Skeletal muscle tissue (tissue), 4 donors: ENCODE results near the gene PPM1M. TPM values are rescaled to one million over a fixed set of nuclear protein-coding genes. Genes with fewer than 3 reads are reported as not detected.
"Not testable (repeated sequence)": the region's sequence is repeated elsewhere in the genome, so short reads cannot be mapped to it uniquely, and the experiment has no call there.

ENCODE experiments used
- H3K27ac ChIP-seq: one replicate; pipeline ENCODE4 v1.7.0; 2013; ENCODE audit warnings: mild to moderate bottlenecking, low read depth, low read length, inconsistent platforms
- H3K27me3 ChIP-seq, 3 donors: one replicate each; pipeline ENCODE4 v1.7.0; 2013; ENCODE audit warnings: low read length in 3 of 3; ENCODE audit not compliant: control insufficient read depth in 3 of 3, insufficient read depth in 3 of 3
- H3K36me3 ChIP-seq, 3 donors: one replicate each; pipeline ENCODE4 v1.7.0; 2013; ENCODE audit warnings: low read length in 3 of 3; ENCODE audit not compliant: control insufficient read depth in 3 of 3, insufficient read depth in 3 of 3
- H3K4me1 ChIP-seq, 3 donors: one replicate each; pipeline ENCODE4 v1.7.0; 2013; ENCODE audit warnings: low read length in 3 of 3, mild to moderate bottlenecking in 3 of 3; ENCODE audit not compliant: control insufficient read depth in 3 of 3, insufficient read depth in 3 of 3
- H3K4me3 ChIP-seq, 3 donors: one replicate each; pipeline ENCODE4 v1.7.0; 2013; ENCODE audit warnings: low read length in 3 of 3
- H3K9ac ChIP-seq, 3 donors: one replicate each; pipeline ENCODE4 v1.7.0; 2013; ENCODE audit warnings: low read length in 3 of 3, mild to moderate bottlenecking in 3 of 3, moderate library complexity in 2 of 3, low read depth in 1 of 3
- H3K9me3 ChIP-seq, 3 donors: one replicate each; pipeline ENCODE4 v1.7.0; 2013; ENCODE audit warnings: low read length in 3 of 3; ENCODE audit not compliant: control insufficient read depth in 3 of 3
- total RNA-seq: library from RNA; depleted of rRNA; stranded (reverse); fragments of >200 nt; gene quantifications from one replicate; pipeline ENCODE4 v1.2.3, GENCODE V29; 2014
- donor health status: Osteomylitis.

Gene PPM1M
- total RNA-seq, 1 donor from 2014 or later: 8.4 TPM

DNA sequence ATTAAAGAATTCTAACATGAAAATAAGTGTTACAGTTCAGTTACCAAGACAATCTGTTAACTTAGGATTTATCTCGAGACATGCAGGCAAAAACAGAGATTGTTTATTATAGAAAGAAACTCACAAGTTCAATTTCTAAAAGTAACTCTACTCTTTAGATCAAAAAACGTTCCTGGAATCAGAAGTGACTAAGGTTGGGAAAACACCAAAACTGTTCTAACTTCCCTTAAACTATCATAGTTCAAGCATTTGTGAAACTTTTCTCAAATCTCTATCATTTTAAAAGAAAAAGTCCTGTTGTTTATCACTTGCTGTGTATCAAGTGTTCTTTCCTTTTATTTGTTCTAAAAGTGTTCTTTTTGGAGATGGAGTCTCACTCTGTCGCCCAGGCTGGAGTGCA, 24.2 kb downstream of the PPM1M start:
- Histone ChIP-seq H3K36me3 (peaks cover 26 to 41% (median 39%) of the 10 kb centered on the region in 3 donors), H3K9me3 (no peaks in the 10 kb centered on the region), H3K27ac (peak overlapping the region; percentile 50), H3K4me3 (no peak overlapping the region), H3K27me3 (no peaks in the 10 kb centered on the region), H3K9ac (no peak overlapping the region), H3K4me1 (peaks cover 20 to 31% (median 25%) of the 10 kb centered on the region in 3 donors)

DNA sequence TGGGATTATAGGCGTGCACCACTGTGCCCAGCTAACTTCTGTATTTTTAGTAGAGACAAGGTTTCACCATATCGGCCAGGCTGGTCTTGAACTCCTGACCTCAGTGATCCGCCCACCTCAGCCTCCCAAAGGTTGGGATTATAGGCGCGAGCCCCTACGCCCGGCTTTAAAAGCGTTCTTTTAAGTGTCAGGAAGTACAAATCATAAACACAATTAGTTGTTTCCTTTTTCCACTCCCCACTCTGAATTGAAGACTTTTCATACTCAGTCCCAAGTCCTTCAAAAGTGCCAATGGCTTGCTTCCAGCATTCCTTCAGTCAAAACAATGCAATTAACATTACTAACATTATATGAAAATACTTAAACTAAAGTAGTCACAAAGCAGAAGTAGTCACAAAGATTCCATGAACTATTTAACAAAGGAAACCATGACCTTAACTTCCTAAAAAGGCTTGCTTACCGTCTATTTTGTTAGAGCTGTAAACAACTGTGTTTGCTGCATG, 24.7 kb downstream of the PPM1M start:
- no peaks in the 10 kb centered on the region for H3K27me3 ChIP-seq
- no peak overlapping the region for H3K9ac ChIP-seq
- no peak overlapping the region for H3K4me3 ChIP-seq
- H3K4me1 ChIP-seq: peaks cover 20 to 31% (median 30%) of the 10 kb centered on the region in 3 donors
- H3K27ac ChIP-seq: peak overlapping the region; percentile 50
- H3K36me3 ChIP-seq: peaks cover 26 to 40% (median 38%) of the 10 kb centered on the region in 3 donors
- no peaks in the 10 kb centered on the region for H3K9me3 ChIP-seq

DNA sequence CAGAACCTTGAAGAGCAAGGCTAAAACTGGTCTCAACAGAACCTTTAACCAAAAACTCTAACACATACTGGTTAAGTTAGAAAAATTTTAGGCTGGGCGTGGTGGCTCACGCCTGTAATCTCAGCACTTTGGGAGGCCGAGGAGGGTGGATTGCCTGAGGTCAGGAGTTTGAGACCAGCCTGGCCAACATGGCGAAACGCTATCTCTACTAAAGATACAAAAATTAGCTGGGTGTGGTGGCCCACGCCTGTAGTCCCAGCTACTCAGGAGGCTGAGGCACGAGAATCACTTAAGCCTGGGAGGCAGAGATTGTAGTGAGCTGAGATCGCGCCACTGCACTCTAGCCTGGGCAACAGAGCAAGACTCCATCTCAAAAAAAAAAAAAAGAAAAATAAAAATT, 26.6 kb downstream of the PPM1M start:
- peaks cover 10 to 25% (median 23%) of the 10 kb centered on the region in 3 donors for H3K36me3 ChIP-seq
- H3K9me3 ChIP-seq, H3K4me3 ChIP-seq, H3K27ac ChIP-seq, H3K27me3 ChIP-seq, H3K9ac ChIP-seq: not testable (repeated sequence)
- H3K4me1 ChIP-seq: peaks cover 37 to 47% (median 44%) of the 10 kb centered on the region in 3 donors

DNA sequence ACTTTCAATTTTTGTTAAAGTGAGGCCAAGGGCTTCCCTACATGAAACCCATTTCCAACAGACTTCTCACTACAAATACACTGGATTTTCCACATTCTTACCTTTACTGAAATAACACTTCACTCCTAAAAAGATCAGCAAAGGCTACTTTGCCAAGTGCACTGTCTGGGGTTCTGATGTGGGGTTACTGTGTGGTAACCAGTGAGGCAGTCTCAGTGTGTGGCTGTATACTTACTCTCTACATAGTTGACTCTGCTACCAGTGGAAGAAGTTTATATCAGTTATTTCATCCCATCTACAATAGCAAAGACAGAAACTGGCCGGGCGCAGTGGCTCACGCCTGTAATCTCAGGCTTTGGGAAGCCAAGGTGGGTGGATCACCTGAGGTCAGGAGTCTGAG, 27.3 kb downstream of the PPM1M start:
- Histone ChIP-seq H3K36me3 (peaks cover 8 to 20% (median 18%) of the 10 kb centered on the region in 3 donors), H3K9me3 (no peaks in the 10 kb centered on the region), H3K27me3 (no peaks in the 10 kb centered on the region), H3K27ac (no peak overlapping the region), H3K4me3 (no peak overlapping the region), H3K9ac (no peak overlapping the region), H3K4me1 (peaks cover 38 to 52% (median 44%) of the 10 kb centered on the region in 3 donors)

DNA sequence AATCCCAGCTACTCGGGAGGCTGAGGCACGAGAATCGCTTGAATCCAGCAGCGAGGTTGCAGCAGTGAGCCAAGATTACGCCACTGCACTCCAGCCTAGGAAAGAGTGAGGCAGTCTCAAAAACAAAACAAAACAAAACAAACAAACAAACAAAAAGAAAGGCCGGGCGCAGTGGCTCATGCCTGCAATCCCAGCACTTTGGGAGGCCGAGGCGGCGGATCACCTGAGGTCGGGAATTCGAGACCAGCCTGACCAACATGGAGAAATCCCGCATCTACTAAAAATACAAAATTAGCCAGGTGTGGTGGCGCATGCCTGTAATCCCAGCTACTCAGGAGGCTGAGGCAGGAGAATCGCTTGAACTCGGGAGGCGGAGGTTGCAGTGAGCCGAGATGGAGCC, 29.2 kb downstream of the PPM1M start:
- H3K9me3 ChIP-seq, H3K9ac ChIP-seq, H3K4me3 ChIP-seq, H3K27ac ChIP-seq, H3K27me3 ChIP-seq, H3K36me3 ChIP-seq: not testable (repeated sequence)
- H3K4me1 ChIP-seq: peaks cover 44 to 58% (median 46%) of the 10 kb centered on the region in 3 donors

DNA sequence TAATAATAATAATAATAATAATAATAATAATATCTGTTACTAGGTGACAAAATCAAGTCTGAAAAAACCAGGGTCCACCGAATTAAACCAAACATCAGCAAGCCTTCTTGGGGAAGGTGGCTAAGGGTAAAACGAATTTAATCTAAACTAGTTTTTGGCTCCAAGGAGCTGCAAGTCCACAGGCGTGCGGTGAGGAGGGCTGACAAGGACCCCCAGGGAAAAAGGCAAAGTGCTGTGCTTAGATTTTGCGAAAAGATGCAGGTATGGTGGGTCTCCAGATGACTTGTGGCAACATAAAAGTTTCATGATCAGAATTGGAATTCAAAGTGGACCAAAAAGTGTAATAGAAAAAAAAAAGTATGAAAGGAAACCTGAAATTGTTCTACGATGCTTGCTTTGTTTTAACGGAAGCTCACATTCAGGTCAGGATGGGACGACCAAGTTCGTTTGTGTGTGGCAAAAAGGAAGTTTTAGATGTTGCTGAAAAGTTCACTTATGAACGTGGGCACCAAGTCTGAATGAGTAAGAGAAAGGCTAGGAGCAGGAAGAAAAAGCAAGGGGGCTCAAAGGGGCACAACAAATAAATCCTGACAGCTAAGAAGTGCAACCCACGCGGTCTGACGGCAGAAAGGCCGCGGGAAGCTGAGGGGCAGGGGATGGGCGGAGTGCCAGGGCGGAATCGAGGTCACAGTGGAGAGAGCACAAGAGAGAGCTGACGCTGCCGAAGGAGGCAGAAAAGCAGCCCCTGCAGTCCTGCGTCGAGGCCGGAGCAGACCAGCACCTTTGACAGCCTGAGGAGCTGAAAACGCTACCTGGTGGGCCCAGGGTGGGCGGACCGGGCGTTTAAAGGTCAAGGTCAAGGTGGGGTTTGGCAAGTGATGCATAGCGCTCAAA, 31.8 kb downstream of the PPM1M start:
- Histone ChIP-seq H3K27ac (peak overlapping the region; percentile 96), H3K36me3 (peaks cover 0 to 8% (median 3%) of the 10 kb centered on the region in 3 donors), H3K27me3 (no peaks in the 10 kb centered on the region), H3K9me3 (no peaks in the 10 kb centered on the region), H3K4me1 (peaks cover 27 to 46% (median 36%) of the 10 kb centered on the region in 3 donors), H3K9ac (peak overlapping the region; percentile 93 to 99 (median 98)), H3K4me3 (peak overlapping the region; percentile 94 to 99 (median 98))

DNA sequence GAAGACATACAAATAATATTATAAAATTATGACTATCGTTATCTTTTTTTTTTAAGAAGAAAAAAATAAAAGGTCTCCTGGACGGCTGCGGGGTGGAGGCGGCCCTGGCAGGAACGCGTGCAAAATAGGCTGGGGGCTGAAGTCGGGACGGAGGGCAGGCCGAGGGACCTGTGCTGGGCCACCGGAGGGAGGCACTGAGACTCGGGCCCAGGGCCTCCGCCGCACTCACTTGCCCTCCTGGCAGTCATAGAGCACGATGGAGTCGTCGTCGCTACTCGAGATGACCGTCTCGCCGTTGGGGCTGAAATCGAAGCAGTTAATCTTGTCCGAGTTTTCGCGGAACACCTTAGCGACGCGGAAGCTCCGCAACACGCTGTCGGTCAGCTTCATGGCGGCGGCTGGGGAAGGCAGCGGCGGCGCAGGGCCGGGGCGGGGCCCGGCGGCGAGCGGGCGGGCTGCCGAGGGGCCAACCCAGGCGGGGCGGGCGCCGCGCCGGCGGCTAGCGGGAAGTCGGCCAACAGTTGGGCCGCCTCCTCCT, 32.5 kb downstream of the PPM1M start:
- Histone ChIP-seq H3K4me3 (peak overlapping the region; percentile 94 to 99 (median 98)), H3K4me1 (peaks cover 22 to 42% (median 34%) of the 10 kb centered on the region in 3 donors), H3K27ac (peak overlapping the region; percentile 96), H3K9me3 (no peaks in the 10 kb centered on the region), H3K9ac (peak overlapping the region; percentile 93 to 99 (median 98)), H3K27me3 (no peaks in the 10 kb centered on the region), H3K36me3 (peaks cover 0 to 4% (median 0%) of the 10 kb centered on the region in 3 donors)

DNA sequence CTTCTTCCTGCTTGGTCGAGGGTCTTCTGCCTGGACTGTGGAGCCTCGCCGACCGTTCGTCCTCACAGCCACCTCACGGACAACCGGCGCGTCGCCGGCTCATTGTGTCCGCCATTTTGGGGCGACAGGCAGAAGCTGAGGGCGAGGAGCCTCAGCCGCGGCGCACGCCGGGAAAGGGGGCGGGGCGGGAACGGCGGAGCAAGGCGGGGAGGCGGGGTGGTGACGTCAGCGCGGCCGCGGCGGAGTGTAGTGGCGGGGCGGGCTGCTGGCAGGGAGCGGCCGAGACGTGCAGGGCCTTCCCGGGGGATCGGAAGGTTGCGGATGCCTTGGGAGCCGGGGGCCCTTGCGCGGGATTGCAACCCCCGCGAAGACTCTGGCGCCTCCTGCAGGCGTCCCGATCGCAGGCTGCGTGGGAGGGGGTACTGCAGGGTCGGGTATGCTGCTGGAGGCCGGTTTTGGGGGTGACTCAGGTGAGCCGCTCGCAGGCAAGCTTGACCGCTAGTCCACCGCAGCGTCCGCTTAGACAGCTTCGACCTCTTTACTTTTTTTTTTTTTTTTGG, 33.0 kb downstream of the PPM1M start, which contains the start of gene WDR82:
Gene WDR82 (minus strand): TSS at position 140 of the 560 bp plus-strand sequence. CDS start 288 bp downstream, outside the sequence.
- peak within 1 kb of the TSS; percentile 94 to 99 (median 98) for H3K4me3 ChIP-seq
- H3K27me3 ChIP-seq: no peaks in the 10 kb centered on the region
- no peaks in the 10 kb centered on the region for H3K9me3 ChIP-seq
- H3K4me1 ChIP-seq: peaks cover 21 to 42% (median 33%) of the 10 kb centered on the region in 3 donors
- peak within 1 kb of the TSS; percentile 93 to 99 (median 98) for H3K9ac ChIP-seq
- H3K27ac ChIP-seq: peak within 1 kb of the TSS; percentile 96
- peaks cover 0 to 2% (median 0%) of the 10 kb centered on the region in 3 donors for H3K36me3 ChIP-seq

DNA sequence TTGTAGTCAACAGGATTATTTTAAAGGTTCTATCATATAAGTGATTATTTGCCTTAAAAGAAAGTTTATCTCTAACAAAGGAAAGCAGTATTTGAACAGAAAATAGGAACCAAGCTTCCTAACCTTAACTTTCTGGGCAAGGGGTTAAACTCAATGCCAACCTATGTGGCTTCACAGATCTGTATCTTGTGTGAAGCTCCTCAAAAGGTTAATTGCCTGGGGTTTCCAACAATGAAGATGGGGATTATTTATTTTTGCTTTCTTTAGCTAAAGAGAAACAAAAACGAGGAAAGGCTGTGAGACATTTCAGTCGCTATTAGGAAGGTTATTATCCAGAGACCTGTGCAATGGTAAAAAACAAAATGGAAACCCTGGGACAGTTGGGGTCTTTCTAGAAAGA, 34.0 kb downstream of the PPM1M start:
- Histone ChIP-seq H3K9ac (peak overlapping the region in 2 of 3 donors; percentile 1 to 81), H3K4me3 (peak overlapping the region in 2 of 3 donors; percentile 34 to 98), H3K27ac (peak overlapping the region; percentile 96), H3K36me3 (peaks cover 0 to 3% (median 0%) of the 10 kb centered on the region in 3 donors), H3K27me3 (no peaks in the 10 kb centered on the region), H3K9me3 (no peaks in the 10 kb centered on the region), H3K4me1 (peaks cover 16 to 41% (median 33%) of the 10 kb centered on the region in 3 donors)
